ENCODE data around the gene PLEK2.

DNA sequence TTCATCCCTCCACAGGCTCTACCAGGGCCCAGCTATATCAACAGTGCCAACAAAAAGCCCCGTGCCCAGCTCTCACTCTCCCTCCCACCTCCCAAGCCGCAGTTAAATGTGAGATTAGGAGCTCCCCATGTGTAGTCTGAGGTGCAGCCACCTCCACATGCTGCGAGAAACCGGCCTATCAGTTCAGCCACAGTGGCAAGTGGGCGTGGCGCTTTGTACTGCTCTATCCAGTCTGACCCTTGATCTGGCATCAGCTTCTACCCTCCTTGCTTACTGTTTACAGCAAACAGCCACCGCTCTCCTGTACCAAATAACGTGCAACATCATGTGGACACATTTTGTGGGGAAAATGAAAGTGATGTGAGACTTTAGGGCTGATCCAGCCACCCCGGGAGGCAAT, 1.7 kb downstream of the PLEK2 start:
- TF ChIP-seq, protein P1, sequence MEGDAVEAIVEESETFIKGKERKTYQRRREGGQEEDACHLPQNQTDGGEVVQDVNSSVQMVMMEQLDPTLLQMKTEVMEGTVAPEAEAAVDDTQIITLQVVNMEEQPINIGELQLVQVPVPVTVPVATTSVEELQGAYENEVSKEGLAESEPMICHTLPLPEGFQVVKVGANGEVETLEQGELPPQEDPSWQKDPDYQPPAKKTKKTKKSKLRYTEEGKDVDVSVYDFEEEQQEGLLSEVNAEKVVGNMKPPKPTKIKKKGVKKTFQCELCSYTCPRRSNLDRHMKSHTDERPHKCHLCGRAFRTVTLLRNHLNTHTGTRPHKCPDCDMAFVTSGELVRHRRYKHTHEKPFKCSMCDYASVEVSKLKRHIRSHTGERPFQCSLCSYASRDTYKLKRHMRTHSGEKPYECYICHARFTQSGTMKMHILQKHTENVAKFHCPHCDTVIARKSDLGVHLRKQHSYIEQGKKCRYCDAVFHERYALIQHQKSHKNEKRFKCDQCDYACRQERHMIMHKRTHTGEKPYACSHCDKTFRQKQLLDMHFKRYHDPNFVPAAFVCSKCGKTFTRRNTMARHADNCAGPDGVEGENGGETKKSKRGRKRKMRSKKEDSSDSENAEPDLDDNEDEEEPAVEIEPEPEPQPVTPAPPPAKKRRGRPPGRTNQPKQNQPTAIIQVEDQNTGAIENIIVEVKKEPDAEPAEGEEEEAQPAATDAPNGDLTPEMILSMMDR (conservative IDR thresholded peaks at IDR 0.05 in 1 of 2, IDR thresholded peaks at IDR 0.05 in 1 of 2; ENCODE audit: low read depth in 1 of 2, low read length in 2 of 2) = no peak
- no peak for TF ChIP-seq EZH2 (IDR thresholded peaks at IDR 0.05; ENCODE audit: low read length, missing control alignments)

Measured in fibroblast of lung (primary cell).